Adrenal gland (tissue), 5 donors: ENCODE data around the gene SLC25A26.

Source experiments
- CTCF ChIP-seq, 6 experiments: fragments of 450-650 bp in 4 of 6; fragments of 200-600 bp in 2 of 6; sonication (generic) in 1 of 6; IDR thresholded peaks; 1 replicate in 5 of 6; 2 replicates in 1 of 6; pipeline versions ENCODE4 v1.5.1 to v1.8.0; 2016 to 2021; ENCODE audit warnings: antibody characterized with exemption in 6 of 6, mild to moderate bottlenecking in 2 of 6, moderate library complexity in 1 of 6
- POLR2A ChIP-seq, 2 donors: fragments of 450-650 bp; IDR thresholded peaks; one replicate each; pipeline ENCODE4 v1.6.1; 2017; ENCODE audit warnings: antibody characterized with exemption in 2 of 2, mild to moderate bottlenecking in 2 of 2, moderate library complexity in 1 of 2
- donor health status: DM: no; HTN: no; CAD: no.

- TF ChIP-seq CTCF (IDR thresholded peaks at IDR 0.05) (no peak), POLR2A (IDR thresholded peaks at IDR 0.05) (no peak)
These were observed 195.1 kb downstream of the SLC25A26 start for GRCh38 chr3:66415867-66416428.
